GM18519 (cell line): ENCODE results near the gene ASIC2.

Source experiments
- ATAC-seq: cut with Tn5 transposase; IDR thresholded peaks from one replicate; pipeline ENCODE4 v1.9.1; 2021; ENCODE audit warnings: mild to moderate bottlenecking, moderate library complexity; ENCODE audit not compliant: unreplicated experiment, low FRiP score

ASIC2 gene

GRCh38 chr17:33209671-33210070, 83.4 kb downstream of the ASIC2 start:
- no peak for ATAC-seq

DNA sequence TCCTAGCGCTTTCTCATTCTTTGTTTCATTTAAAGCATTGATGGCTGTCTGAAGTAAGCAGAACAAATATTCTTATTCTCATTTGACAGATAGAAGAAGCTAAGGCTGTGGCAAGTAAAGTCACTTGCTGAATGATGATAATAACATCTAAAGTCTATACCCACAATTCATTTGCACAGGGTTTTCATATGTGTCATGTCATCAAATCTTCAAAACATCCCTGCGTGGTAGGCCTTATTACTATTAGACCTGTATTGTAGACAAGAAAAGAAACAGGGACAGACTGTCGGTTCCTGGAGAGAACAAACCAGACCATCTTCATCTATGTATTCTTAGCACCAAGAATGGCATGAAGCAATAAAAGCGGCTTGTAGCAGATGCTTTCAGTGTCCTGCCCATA, 85.9 kb downstream of the ASIC2 start:
- ATAC-seq: no peak

DNA sequence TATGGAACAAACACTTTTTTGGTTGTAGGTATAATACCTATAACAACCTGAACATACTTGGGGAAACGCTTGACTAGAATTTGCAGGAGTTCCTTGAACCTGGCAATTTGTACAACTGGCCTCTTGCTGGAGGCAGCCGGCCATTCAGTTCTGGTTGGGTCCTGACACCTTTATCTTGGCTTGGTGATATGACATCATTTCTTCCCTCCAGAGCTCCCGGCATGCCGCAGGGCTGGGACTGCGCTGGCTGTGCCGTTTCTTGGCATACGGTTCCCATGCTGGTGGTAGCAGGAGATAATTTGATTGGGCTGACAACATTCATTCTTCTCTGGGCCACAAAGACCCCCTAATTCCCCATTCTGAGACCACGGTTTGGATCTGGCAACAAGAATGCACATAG, 87.5 kb downstream of the ASIC2 start:
- no peak for ATAC-seq

DNA sequence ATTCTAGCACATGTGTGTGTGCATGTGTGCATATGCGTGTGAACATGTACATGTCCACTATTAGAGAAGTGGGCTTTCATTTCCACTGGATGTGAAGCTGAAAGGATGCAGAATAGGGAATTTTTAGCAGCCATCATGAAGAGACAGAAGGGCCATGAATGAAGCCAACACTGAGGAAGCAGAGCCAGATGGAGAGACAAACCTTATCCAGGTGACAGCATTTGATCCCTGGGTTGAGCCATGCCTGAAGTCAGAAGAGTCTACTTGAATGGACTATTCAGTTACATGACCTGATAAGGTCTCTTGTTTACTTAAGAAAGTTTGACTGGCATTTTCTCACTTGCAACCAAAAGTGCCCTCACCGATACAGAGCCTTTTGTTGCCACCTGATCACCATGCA, 88.4 kb downstream of the ASIC2 start:
- ATAC-seq: no peak

DNA sequence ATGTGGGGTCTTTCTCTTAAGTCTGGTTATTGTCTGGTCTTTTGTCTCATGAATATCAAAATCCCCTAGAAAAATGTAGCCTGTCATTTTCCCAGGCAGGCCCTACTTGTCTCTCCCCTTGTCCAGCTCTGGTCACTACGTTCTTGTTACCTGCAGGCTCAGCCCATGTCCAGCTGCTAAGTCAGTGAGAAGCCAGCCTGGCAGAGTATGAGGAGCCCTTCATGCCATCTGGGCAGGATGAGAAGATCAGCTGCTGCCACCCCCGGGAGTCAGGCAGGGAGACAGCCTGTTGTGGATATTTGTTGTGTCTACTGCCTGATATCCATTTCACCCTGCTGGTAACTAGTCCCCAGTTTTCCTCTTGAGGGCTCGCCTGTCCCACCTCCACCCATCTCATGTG, 88.9 kb downstream of the ASIC2 start:
- ATAC-seq: no peak

- ATAC-seq: no peak
Observed at GRCh38 chr17:33202796-33203495, 90.1 kb downstream of the ASIC2 start.

DNA sequence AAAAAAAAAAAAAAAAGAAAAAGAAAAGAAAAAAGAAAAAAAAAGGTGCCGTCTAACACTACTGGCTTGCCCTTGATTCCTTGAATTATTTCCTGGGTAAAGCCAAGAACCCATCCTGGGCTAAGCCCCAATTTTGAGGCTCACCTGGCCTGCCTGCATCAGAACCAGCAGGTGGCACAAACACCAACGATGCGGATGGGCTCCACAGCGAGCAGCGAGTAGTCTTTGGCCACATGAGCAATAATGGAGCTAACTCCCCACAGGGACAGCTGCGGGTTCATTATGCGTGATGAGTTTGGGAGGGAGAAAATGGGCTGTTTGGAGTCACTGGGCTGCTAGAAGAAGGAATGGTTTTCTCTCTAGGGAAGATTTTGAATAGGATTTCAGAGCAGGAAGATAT, 91.1 kb downstream of the ASIC2 start:
- no peak for ATAC-seq

- ATAC-seq: no peak
Observed at GRCh38 chr17:33201283-33201682, 91.8 kb downstream of the ASIC2 start.

DNA sequence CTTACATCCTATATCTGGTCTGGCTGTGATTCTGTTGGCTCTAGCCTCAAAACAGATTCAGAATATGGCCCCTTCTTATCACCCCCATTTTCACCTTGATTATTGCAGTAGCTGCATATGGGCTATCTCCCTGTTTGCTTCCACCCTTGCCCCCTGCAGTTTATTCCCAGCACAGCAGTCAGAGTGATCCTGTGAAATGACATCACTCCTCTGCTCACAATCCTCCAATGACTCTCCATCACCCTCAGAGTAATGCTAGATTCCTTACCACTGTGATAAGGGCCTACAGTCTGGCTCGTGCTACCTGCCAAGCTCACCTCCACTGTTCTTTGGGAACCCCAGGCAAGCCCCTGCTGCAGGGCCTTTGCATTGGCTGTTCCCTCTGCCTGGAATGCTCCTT, 92.5 kb downstream of the ASIC2 start:
- ATAC-seq: no peak

GRCh38 chr17:33199571-33200510, 93.3 kb downstream of the ASIC2 start:
- ATAC-seq: no peak

GRCh38 chr17:33198954-33199353, 94.1 kb downstream of the ASIC2 start:
- no peak for ATAC-seq

DNA sequence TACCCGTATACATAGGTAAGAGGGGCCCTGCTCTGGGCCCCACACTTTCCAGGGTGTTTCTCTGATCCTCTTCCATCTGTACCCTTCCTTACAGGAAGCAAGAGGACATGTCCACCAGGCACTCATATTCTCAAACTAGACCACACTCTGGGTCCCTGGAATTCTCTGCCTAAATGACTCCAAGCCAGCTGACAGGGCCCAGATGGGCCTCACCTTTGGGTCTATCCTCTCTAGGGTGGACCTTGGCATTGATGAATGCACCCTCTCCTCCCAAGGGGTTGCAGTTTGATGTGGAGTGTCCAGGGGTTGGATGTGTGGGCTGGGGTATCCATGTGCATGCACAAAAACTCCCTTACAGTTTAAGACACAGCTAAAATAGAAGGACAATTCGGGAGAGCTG, 95.8 kb downstream of the ASIC2 start:
- no peak for ATAC-seq

- ATAC-seq: no peak
Observed at GRCh38 chr17:33196883-33197282, 96.2 kb downstream of the ASIC2 start.

- no peak for ATAC-seq
Observed at GRCh38 chr17:33192951-33193911, 99.9 kb downstream of the ASIC2 start.

DNA sequence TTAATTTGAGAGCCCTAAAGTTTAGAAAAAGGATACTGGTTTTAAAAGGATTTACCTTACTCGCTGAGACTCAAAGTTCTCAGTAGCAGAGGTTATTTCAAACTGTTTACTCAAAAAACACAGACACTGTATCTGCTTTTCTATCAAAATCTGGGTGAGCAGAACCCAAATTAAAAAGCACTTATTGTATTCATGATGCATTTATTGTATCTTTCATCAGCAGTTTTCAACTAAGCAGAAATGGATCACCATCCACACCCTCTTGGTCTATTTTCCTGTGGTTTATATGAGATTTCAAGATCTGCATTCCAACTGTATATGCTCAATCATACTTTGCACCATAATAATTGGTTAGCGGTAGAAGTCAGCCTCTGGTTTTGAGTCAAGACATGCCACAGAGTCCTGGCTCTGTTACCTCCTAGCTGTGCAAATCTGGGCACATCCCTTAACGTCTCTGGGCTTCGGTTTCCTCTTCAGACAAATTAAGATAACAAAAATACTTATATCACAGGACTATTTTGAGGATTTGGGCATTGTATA, 109.5 kb downstream of the ASIC2 start:
- ATAC-seq: no peak

DNA sequence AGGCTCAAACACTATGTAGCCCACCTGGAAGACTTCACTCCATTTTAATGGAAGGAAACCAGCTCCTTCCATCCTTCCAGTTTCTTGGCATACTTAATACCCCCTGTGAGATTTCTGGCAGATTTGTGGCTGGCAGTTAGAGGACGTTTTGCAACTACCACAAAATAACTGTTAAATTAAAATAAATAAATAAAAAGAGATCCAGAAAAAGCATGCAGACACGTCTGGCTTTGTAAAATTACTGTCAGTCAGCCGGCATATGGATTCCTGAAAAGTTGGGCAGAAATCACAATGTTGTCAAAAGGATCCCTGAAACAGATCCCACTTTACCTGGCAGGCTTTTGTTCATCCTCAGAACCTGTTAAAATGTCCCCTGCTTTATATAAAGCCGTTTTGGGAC, 113.9 kb downstream of the ASIC2 start:
- no peak for ATAC-seq

DNA sequence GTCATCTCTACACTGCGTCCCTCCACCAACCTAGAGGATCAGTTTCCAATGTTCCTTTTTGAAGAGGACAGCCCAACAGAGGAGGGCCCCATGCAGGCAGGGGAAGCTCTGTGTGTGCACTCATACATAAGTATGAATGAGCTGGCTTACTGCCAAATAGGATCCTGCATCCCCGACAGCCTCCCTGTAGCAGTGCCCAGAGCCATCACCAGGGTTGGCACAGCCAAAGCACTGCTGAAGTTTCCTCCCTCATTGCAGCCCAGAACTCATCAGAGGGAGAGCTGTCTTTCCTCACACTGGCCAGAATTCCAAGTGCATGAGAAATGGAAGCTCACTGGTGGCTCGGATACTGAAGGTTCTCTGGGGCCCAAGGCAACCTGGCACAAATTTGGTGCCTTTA, 114.4 kb downstream of the ASIC2 start:
- ATAC-seq: no peak

DNA sequence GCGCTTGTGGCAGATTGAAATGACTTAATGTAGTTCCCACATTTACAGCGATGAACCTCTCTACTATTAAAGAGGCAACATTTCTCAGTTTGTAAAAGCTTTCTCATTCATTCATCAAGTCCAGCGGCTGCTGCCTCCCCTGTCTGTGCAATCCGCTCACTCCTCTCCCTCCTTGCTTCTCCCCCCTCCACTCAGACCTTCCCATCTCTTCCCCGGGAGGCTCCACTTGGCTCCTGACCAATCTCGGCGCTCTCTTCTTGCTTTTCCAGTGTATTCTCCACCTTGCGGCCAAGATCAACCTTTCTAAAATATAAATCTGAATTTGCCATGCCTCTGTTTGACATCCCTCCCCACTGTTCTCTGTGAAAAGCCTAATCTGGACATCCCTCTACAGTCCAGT, 117.5 kb downstream of the ASIC2 start:
- no peak for ATAC-seq

DNA sequence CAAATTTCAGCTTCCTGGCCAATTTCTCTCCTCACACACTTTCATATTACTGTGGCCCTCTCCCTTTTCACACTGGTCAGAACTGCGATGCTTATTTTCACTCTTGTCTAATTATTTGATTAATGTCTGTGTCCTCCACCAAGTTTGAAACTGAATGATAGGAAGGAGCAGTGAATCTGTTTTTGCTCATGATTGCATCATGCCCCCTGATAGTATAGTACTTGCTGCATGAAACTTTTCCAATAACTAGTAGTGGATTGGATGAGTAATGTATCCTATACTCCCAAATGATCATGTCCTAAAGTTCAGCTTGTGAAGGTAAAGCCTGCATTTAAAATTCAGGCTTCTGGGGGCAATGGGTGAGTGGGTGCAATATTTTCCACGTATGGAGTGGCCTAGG, 121.2 kb downstream of the ASIC2 start:
- no peak for ATAC-seq

DNA sequence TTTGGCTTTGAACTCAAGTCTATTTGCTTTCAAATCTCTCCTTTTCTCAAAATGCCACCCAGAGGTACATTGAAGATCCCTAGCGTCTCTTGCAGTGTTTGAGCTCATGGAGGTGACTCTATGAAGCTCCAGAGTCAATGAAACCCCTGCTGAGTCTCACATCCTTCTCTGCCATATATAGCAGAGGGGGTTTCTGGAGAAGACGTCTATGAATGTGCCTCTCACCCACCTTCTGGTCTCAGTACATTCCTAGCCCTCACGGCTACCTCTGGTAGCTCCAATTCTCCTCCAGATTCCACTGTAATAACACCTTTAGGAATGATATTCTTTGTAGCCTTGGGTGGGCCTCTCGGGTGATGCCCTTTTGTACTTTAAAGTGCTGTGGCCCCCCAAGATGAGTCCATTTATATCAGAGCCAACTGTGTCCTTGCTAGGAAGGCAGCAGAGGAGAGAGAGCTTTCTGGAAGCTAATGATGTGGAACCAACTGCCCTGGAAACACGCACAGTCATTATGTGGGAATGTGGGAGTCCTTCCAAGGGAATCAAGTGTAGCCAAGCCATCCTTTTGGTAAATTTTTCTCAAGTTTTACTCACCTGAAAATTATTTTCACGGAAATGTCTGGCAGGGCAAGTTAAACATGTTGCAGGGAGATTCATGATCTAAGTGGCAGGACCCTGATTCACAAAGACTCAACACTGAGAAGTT, 123.4 kb downstream of the ASIC2 start:
- ATAC-seq: no peak
